Globus pallidus (tissue), 1 donor: ENCODE data around the gene GAMT.

Source experiments
- DNase-seq: peaks from one replicate; pipeline ENCODE4 v3.0.0-alpha.2; 2015; ENCODE audit warnings: low spot score

The GAMT gene

GRCh38 chr19:1399745-1400144, 1.6 kb downstream of the GAMT start:
- no peak for DNase-seq

- no peak for DNase-seq
These were observed 2.3 kb downstream of the GAMT start for GRCh38 chr19:1399079-1399478.

- DNase-seq = no peak
These were observed 3.5 kb downstream of the GAMT start for GRCh38 chr19:1397838-1398237.

GRCh38 chr19:1396768-1397679, 4.3 kb downstream of the GAMT start:
- no peak for DNase-seq

GRCh38 chr19:1396019-1396767, 5.1 kb downstream of the GAMT start:
- DNase-seq = no peak

- DNase-seq = no peak
These were observed 5.9 kb downstream of the GAMT start for GRCh38 chr19:1395194-1396018.

- DNase-seq = peak; percentile 75
These were observed 6.8 kb downstream of the GAMT start for GRCh38 chr19:1394252-1395193.

- no peak for DNase-seq
These were observed 7.5 kb downstream of the GAMT start for GRCh38 chr19:1393841-1394240.

- no peak for DNase-seq
These were observed 8.3 kb downstream of the GAMT start for GRCh38 chr19:1392939-1393530.

- no peak for DNase-seq
These were observed 8.9 kb downstream of the GAMT start for GRCh38 chr19:1392407-1392806.

GRCh38 chr19:1390890-1391423, 10.4 kb downstream of the GAMT start:
- no peak for DNase-seq

- DNase-seq = peak; percentile 93
These were observed 12.1 kb downstream of the GAMT start for GRCh38 chr19:1389033-1389940.

- DNase-seq = no peak
These were observed 12.7 kb downstream of the GAMT start for GRCh38 chr19:1388637-1389026.

GRCh38 chr19:1387684-1388636, 13.4 kb downstream of the GAMT start:
- DNase-seq = no peak

- DNase-seq = no peak
These were observed 14.2 kb downstream of the GAMT start for GRCh38 chr19:1386945-1387683.

GRCh38 chr19:1385816-1386215, 15.5 kb downstream of the GAMT start:
- DNase-seq = no peak

GRCh38 chr19:1384478-1385110, 16.7 kb downstream of the GAMT start:
- DNase-seq = no peak
